Measurements from ENCODE around the gene GEMIN2. TPM values are rescaled to one million over a fixed set of nuclear protein-coding genes. Genes with fewer than 3 reads are reported as not detected.
"Not testable (repeated sequence)": the region's sequence is repeated elsewhere in the genome, so short reads cannot be mapped to it uniquely, and the experiment has no call there.

Gene GEMIN2, protein sequence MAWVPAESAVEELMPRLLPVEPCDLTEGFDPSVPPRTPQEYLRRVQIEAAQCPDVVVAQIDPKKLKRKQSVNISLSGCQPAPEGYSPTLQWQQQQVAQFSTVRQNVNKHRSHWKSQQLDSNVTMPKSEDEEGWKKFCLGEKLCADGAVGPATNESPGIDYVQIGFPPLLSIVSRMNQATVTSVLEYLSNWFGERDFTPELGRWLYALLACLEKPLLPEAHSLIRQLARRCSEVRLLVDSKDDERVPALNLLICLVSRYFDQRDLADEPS
- total RNA-seq (2021; ENCODE audit: unreplicated experiment) (15.1 TPM), Bru-seq, nascent RNA (percentile 58 among the genes with signal in this experiment), BruChase-seq, experiment 1, labeled RNA remaining after a 2-hour chase (percentile 60 among the genes with signal in this experiment), BruChase-seq, experiment 2, labeled RNA remaining after a 6-hour chase (percentile 57 among the genes with signal in this experiment)
- polyA plus RNA-seq (2012; ENCODE audit: insufficient read length), result 6.2 TPM
- long read RNA-seq, transcript GEMIN2-202 (10 exons, 1,420 nt), result major isoform, 10 of 19 reads
- long read RNA-seq, partial matches to known transcripts, result 2 of 19 reads
- long read RNA-seq, other reads (novel, unspliced or antisense), result 1 of 19 reads

- intact Hi-C loops (cut with micrococcal nuclease; ENCODE audit: unreplicated experiment) (no loop called here), in situ Hi-C loops (cut with HindIII; ENCODE audit: low pct_unique_long_range_greater_than_20kb, low sequenced_read_pairs) (no loop called here)
- H3K4me1 ChIP-seq (ENCODE audit: control insufficient read depth, insufficient read depth, low read length), result no peaks in the 10 kb centered on the region; the same call in 1 of the 2 replicates
- ATAC-seq (peak; percentile 98), DNase-seq (ENCODE audit: low read depth, low spot score) (peak; percentile 67)
- H3K27ac ChIP-seq (ENCODE audit: low read length), result peak within 1 kb of the TSS; percentile 98
- POLR2A ChIA-PET, result interaction anchor here (0.5 to 0.9 kb wide), 4 partner anchors 11 to 81 kb away, joined by 3 to 7 read pairs (median 4); partner anchors contain the start of gene SEC23A
- CTCF ChIA-PET, result no interaction called here
- H3K36me3 ChIP-seq (ENCODE audit: control insufficient read depth, insufficient read depth, low read length), result peaks cover 3% of the 10 kb centered on the region
- TF ChIP-seq POLR2AphosphoS5 (IDR thresholded peaks at IDR 0.05; ENCODE audit: low read depth, low read length) (peak; percentile 82), TCF7L2 (IDR thresholded peaks at IDR 0.05; ENCODE audit: low read depth, low read length) (no peak; the same call in 1 of the 2 replicates), SIN3A (IDR thresholded peaks at IDR 0.05; ENCODE audit: borderline replicate concordance, insufficient read depth, low read depth, low read length) (no peak), CTCF (IDR thresholded peaks at IDR 0.05) (no peak)
- TF ChIP-seq, protein P1, sequence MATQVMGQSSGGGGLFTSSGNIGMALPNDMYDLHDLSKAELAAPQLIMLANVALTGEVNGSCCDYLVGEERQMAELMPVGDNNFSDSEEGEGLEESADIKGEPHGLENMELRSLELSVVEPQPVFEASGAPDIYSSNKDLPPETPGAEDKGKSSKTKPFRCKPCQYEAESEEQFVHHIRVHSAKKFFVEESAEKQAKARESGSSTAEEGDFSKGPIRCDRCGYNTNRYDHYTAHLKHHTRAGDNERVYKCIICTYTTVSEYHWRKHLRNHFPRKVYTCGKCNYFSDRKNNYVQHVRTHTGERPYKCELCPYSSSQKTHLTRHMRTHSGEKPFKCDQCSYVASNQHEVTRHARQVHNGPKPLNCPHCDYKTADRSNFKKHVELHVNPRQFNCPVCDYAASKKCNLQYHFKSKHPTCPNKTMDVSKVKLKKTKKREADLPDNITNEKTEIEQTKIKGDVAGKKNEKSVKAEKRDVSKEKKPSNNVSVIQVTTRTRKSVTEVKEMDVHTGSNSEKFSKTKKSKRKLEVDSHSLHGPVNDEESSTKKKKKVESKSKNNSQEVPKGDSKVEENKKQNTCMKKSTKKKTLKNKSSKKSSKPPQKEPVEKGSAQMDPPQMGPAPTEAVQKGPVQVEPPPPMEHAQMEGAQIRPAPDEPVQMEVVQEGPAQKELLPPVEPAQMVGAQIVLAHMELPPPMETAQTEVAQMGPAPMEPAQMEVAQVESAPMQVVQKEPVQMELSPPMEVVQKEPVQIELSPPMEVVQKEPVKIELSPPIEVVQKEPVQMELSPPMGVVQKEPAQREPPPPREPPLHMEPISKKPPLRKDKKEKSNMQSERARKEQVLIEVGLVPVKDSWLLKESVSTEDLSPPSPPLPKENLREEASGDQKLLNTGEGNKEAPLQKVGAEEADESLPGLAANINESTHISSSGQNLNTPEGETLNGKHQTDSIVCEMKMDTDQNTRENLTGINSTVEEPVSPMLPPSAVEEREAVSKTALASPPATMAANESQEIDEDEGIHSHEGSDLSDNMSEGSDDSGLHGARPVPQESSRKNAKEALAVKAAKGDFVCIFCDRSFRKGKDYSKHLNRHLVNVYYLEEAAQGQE (IDR thresholded peaks at IDR 0.05; ENCODE audit: insufficient read depth in 1 of 2, low read depth in 2 of 2, low read length in 1 of 2), result no peak
- H3K9me3 ChIP-seq (ENCODE audit: control insufficient read depth, insufficient read depth, low read depth, low read length), result no peaks in the 10 kb centered on the region
- BruUV-seq (replicated peaks), result no TSS peak
- H3K27me3 ChIP-seq (ENCODE audit: control insufficient read depth, insufficient read depth, low read length), result no peaks in the 10 kb centered on the region
- H3K4me3 ChIP-seq (ENCODE audit: low read depth in 2 of 2, low read length in 2 of 2), result peak within 1 kb of the TSS; percentile 85 to 94
Measured at GRCh38 chr14:39114073-39114838, at the start of gene GEMIN2. TSS of gene GEMIN2 (plus strand) at chr14:39114323. CDS start at chr14:39114339, 16 bp downstream.

DNA sequence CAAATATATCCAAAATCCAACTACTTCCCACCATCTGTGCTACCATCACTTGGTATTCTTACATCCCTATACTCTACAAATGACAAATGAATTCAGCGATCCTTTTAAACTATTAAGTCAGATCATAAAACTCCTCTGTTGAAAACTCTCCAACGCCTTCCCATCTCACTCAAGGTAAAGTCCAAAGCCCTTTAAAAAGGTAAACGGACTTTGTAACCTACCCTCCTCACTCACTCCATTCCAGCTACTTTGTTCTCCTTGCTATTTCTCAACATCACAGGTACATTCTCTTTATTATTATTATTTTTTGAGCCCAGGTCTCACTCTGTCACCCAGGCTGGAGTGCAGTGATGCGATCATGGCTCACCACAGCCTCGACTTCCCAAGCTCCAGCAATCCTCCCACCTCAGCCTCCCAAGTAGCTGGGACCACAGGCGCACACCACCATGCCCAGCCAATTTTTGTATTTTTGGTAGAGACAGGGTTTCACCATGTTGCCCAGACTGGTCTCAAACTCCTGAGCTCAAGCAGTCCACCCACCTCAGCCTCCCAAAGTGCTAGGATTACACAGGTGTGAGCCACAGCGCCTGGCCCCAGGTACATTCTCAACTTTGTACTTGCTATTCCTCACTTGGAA lies 44.8 kb upstream of the GEMIN2 start:
- CTCF ChIA-PET; H3K27me3 ChIP-seq (ENCODE audit: control insufficient read depth, insufficient read depth, low read length); H3K9me3 ChIP-seq (ENCODE audit: control insufficient read depth, insufficient read depth, low read depth, low read length); DNase-seq (ENCODE audit: low read depth, low spot score); ATAC-seq; POLR2A ChIA-PET; H3K27ac ChIP-seq (ENCODE audit: low read length); H3K4me3 ChIP-seq (ENCODE audit: low read depth in 2 of 2, low read length in 2 of 2); in situ Hi-C loops (cut with HindIII; ENCODE audit: low pct_unique_long_range_greater_than_20kb, low sequenced_read_pairs); H3K36me3 ChIP-seq (ENCODE audit: control insufficient read depth, insufficient read depth, low read length); intact Hi-C loops (cut with micrococcal nuclease; ENCODE audit: unreplicated experiment); H3K4me1 ChIP-seq (ENCODE audit: control insufficient read depth, insufficient read depth, low read length); BruUV-seq (replicated peaks): not testable (repeated sequence)
